GM21447 (cell line): ENCODE results near the gene PPP1R37.

Source experiments
- ATAC-seq: cut with Tn5 transposase; IDR thresholded peaks from one replicate; pipeline ENCODE4 v1.9.1; 2021; ENCODE audit not compliant: unreplicated experiment

Gene PPP1R37

DNA sequence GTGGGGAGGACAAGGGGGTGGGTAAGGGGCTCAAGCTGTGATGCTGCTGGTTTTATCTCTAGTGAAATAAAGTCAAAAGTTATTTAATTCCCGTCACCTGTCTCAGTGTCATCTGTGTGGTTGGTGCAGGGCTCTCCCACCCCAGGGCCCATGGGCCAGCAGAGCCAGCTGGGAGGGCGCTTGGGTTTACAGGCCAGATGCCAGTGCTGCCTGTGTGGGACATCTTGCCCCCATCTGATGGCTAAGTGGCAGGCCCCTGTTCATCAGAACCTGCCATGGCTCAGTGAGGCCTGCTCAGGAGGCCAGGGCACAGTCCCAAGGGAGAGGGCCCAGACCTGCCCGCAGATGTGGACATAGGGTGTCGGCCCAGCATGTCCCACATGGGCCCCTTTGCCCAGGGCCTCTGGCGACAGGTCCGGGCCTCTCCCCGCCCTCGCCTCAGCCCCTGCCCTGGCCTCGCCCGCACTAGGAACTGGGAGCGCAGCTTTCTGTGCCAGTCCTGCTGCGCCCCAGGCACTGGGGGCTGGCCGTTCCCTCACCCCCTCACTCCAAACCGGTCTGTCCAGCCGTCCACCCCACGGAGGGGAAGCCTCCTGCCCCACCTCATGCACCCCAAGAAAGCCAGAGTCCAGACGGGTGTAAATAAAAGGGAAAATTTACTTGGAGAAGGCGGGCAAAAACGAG, 22.0 kb upstream of the PPP1R37 start:
- ATAC-seq = no peak

DNA sequence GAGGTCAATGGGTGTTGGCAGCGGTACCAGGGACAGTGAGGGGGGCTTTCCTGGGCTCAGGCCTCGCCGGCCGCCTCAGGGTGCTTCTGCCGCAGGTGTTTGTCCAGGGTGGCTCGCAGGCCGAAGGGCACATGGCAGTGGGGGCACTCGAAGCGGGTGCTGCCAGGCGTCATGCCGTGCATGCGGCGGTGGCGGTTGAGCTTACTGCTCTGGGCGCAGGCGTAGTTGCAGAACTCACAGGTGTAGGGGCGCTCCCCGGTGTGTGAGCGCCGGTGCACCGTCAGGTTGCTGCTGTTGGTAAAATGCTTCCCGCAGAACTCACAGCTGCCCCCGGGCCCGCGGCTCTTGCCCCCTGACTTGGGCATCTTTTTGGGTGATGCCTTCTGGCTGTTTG, 21.4 kb upstream of the PPP1R37 start:
- ATAC-seq = no peak

DNA sequence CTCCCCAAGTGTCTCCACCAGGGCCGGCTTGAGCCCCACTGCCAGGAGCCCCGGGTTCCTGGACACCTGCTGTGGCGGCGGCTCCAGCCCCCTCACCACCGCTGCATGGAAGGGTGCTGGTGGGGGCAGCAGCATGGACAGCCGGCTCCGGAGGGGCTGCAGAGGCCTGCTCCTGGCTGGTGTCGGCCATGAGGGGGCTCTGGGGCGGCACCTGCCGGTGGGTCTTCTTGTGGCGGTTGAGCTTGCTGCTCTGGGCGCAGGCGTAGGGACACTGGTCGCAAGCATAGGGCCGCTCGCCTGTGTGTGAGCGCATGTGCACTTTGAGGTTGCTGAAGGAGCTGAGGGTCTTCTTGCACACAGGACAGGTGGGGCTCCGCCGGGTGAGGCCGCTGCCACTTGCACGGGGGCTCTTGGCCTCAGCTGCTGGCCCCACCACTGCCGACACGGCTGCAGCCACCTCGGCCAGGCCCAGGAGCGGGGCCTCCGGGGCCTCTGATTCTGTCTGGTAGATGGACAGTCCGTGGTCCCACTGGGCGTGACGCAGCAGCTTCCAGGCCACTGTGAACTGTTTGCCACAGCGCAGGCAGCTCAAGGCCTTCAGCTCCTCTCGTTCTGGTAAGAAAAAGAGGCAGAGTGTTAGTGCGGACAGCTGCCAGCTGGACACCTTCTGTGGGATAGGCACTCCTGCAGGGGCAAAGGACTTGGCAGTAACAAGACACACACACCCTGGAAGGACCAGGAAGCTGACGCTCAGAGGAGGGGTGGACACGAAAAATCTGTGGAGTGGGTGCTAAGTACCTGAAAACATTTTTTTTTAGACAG, 20.8 kb upstream of the PPP1R37 start:
- no peak for ATAC-seq

DNA sequence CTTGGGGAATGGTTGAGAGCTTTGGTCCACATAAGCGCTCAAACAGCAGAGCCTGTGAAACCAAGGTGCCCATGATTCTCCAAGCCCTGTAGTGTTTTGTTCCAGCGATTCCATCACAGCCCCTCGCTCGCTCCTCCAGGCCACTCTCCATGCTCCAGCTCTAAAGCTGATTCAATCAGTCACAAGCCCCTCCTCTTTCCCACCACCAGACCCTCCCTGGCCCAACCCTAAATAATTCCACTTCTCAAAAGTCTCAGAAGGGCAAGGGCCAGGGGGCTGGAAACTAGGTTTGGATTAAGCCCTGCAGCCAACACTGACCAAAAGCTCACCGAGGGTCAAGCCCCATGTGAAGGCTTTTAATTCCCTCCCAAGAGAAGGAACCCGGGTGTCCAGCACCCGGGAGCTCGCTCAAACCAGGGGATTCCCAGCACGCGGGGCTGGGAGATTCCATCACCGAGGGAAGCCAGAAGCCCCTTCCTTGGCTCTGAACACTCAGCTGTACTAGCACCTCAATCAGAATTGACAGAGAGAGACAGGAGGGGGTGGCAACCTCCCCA, 18.2 kb upstream of the PPP1R37 start:
- ATAC-seq = no peak

DNA sequence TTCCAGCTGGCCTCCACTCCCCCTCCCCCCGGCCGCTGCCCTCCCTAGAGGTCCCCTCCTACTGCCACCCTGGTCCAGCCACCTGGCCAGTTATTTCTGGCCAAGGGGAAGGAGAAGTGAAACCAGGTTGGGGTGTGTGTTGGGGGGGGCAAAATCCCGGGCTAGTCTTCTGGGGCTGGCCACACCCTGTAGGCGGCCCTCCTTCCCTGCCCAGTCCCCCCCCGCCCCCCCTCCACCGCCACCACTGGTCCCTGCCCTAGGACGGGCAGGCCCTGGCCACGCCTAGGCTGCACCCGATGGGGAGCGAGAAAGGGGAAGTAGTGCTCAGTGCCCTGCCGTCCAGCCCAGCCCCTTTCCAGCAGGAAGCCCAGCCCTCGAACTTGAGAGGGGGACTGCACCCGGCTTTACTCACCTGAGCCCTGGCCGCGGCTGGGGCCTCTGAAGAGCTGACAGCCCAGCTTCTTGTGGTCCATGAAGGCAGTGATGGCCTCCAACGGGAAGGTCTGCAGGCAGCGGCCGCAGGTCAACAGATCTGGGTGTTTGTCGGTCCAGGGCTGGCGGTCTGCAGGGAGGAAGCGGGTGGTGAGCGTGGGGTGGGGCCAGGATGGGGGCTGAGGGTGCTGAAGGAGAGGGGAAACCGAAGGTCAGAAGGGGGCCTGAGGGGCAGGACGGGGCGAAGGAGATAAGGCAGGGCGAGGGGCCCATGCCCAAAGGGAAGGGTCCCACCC, 17.5 kb upstream of the PPP1R37 start:
- ATAC-seq = peak; percentile 64

DNA sequence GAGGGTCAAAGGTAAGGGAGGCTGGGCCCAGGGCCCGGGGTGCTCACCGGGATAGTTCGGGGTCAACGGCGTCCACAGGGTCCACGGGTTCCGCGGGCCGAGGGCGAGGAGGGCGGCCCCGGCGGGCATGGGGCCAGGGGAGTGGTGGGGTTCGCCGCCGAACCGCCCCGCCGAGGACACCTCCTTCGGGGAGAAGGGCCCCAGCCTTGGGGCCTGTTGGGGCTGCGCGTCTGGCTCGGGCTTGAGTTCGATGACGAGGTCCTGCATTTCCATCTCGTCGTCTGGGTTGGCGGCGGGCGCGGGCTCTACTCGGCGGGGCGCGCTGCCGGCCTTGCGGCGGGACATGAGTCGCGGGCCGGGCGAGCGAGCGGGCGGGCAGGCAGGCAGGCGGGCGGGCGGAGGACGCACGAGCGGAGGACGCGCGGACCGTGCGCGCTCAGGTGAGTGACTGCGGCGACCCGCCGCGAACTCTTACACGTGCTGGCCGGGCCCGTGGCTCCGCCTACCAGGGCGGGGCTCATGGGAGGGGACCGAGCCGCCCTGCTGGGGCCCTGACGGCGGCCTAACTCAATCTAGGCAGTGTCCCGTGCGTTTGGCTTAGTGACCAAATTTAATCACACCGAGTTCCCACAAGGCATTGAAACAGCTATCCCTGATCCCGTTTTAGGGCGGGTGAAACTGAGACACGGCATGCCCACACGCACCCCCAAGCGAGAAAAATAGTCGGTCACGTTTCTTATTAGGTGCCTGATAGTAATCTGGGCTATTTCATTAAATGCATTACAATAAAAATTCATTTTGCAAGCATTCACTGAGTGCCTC, 16.7 kb upstream of the PPP1R37 start, which contains the start of gene ZNF296:
Gene ZNF296, minus strand, starts transcription at position 450 of the 822 bp plus-strand sequence. Its CDS starts 105 bp downstream, at position 345.
- peak; percentile 30 for ATAC-seq

DNA sequence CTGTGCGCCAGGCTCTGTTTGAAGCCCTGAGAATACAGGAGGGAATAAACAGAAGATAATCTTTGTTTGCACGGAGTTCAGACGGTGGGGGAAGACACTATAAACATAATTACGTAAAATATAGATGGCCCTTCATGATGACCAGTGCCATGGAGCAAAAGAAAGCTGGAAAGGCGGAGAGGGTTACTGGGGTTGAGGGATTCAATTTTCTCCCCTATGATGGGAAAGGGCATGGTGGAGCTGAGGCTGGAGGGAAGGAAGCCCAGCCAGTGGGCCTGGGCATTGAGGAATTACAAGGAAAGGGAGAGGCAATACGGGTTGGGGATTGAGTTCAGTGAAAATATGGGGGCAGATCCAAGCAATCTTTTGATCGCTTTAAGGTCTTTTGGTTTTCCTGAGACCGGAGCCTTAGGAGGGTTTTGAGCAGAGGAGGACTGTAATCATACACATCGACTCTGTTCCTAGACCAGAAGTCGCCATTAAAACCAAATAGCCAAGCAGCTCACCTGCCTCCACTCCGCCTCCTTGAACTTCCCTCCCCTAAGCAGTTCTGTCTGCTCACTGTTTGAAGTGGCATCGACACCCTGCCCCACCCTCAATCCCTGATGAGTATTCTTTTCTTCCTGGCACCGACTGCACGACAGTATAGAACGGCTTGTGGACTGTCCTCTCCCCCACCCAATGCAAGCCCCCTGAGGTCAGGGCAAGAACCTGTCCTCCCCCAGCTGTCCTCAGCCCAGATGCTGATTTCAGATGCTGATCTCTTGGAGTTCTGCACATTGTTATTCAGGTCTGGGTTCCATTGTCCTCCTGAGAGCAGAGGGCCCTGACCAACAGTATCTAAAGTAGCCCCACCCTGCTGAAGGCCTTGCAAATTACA, 15.9 kb upstream of the PPP1R37 start:
- no peak for ATAC-seq

DNA sequence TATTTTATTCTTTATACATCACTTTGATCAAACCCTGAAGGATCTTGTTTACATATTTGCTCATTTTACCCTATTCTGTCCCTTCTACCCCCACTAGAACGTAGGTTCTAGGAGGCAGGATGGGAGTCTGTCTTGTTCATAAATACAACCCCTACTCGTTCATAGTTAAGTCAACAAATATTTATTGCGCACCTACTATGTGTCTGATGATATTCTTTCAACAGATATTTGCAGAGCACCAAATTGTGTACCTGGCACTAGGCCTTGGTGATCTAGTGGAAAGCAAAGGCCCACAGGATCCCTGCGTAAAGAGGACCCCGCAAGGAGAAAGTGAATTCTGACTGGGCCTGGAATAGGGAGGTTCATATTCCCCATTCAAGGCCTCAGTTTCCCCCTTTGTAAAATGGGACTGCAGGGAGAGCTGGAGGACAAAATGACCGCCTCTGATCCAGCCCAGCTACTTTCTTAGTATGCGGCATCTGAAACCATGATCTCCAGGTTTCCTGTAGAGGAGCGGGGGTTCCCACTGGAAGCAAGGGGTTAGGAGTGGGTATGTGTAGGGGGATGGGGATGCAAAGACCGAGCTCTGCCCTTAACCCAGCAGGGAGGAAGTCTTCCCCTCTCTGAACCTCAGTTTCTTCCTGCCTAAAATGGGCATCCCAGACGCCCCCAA, 14.5 kb upstream of the PPP1R37 start:
- ATAC-seq = no peak

DNA sequence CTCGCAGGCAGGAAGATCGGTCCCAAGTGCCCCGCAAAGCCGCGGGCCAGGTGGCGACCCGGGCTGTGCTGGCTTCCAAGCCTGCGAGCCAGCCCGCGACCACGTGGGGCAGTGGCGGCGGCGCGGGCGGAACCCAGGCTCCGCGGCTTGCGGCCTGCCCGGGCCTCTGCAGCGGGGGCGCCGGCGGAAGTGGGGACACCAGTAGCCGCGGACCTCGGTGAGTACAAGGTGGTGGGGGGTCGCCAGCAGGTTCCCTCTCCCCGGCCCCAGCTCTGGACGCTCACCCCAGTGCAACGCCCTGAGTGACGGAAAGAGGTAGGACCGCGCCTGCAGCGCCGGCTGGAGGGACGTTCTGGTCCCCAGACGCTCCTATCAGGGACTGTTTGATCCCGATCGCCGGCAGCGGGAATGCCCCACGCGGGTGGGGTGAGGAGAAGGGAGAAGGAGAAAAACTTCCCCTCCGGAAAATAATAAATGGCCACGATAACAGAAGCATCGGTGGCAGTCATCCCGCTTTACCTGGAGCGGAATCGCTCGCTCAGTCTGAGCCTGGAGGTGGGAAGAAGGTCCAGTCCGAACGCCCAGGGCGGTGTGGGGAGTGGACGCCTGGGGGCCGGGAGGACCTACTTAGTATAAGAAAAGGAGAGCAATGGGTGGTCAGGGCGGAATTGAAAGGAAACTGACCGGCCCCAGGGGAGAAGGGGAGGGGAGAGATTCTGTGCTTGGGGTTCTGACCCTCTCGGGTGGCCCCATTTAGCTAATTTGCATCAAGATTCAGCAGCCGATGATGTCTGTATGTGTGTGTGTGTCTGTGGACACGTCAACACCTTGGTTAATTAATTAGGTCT, 13.7 kb upstream of the PPP1R37 start, which contains the start of gene GEMIN7:
Gene GEMIN7, plus strand, starts transcription at position 198 of the 848 bp plus-strand sequence. CDS start 10,855 bp downstream, outside the sequence.
- no peak for ATAC-seq

DNA sequence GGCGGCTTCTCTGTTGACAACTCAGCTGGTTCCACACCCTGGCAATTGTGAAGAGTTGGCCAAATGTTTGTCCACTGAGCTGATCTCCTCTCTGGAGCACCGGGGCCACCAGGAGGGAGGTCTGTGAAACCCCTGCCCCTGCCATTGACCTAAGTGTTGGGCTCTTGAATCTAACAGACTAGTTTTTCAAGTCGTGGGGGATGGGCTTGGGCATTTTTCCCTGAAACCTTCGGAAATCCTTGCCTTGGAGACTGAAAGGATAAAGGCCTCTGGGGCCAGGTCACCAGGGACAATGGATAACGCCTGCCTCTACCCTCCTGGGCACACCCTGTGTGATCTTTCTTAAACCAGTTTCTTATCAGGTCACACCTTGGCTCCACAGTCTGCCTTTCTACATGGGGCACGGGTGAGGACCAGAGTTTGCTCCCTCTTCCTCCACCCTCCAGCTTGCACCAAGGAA, 13.0 kb upstream of the PPP1R37 start:
- no peak for ATAC-seq

DNA sequence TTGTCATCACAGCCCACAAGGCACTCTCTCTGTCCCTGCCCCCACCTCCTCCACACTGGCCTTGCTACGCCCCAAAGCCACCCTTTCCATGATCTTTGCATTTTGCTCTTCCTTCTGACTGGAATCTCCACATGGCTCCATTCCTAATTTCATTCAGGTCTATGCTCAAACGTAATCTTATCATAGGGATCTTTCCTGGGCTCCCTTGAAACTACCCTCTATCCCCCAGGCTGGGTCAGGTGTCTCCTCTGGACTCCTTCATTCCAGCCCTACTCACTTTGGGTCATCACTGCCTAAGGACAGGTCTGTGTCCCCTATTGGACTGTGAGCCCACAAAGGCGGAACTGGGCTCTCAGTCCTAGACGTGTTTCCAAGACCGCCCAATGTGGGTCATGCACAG, 10.8 kb upstream of the PPP1R37 start:
- no peak for ATAC-seq

DNA sequence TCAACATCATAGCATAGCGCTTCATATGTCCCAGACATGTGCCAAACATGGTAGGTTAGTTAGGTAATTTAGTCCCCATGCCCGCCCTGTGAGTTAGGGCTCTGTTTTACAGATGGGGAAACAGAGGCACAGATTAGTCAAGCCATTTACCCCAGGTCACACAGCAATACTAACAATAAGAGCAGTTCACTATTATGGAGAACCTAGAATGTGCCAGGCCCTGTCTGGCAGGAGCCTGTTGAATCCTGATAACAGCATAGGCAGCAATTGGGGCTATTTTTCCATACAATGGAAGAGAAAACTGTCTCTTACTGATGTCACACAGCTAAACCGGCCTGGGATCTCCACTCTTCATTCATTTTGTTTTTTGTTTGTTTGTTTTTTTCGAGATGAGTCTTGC, 6.5 kb upstream of the PPP1R37 start:
- no peak for ATAC-seq

DNA sequence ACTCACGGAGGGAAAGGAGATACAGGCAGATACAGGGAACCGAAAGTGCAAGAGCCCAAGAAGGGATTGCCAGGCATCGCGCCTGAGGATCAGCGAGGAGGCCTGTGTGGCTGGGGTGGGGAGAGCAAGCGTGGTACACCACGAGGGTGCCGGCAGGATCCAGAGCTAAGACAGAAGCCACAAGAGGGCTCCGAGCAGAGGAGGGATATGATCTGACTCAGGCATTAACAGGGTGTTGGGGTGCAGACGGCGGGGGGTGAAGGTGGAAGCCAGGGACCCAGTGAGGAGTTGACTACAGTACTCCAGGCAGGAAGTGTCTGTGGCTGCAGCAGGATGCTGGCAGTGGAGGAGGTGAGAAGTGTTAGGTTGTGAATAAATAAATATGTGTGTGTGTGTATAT, 5.4 kb upstream of the PPP1R37 start:
- ATAC-seq = no peak

DNA sequence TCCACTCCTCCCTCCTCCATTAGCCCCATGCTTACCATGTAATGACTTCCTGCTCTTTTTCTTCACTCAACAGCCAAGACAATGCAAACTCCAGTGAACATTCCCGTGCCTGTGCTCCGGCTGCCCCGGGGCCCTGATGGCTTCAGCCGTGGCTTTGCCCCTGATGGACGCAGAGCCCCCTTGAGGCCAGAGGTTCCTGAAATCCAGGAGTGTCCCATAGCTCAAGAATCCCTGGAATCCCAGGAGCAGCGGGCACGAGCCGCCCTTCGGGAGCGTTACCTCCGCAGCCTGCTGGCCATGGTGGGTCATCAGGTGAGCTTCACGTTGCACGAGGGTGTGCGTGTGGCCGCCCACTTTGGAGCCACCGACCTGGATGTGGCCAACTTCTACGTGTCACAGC, 2.9 kb upstream of the PPP1R37 start:
- no peak for ATAC-seq

DNA sequence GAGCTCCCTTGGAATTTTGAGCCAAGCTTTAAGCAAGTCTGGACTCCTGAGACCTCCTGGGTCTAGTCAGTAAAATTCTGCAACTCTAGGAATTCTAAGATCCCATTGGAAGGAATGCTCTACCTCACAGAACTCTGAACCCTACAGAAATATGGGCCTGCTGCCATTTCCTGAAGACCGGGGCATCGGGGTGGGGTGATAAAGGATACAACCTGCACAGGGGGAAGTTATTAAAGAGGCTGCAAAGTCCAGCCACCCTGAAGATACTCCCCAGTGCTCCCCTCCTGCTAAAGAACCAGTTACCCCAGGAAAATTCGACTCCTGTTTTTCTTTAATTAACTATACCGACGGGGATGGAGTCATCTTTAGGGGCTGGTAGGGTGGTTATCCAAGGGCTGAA, 2.4 kb upstream of the PPP1R37 start:
- ATAC-seq = no peak

DNA sequence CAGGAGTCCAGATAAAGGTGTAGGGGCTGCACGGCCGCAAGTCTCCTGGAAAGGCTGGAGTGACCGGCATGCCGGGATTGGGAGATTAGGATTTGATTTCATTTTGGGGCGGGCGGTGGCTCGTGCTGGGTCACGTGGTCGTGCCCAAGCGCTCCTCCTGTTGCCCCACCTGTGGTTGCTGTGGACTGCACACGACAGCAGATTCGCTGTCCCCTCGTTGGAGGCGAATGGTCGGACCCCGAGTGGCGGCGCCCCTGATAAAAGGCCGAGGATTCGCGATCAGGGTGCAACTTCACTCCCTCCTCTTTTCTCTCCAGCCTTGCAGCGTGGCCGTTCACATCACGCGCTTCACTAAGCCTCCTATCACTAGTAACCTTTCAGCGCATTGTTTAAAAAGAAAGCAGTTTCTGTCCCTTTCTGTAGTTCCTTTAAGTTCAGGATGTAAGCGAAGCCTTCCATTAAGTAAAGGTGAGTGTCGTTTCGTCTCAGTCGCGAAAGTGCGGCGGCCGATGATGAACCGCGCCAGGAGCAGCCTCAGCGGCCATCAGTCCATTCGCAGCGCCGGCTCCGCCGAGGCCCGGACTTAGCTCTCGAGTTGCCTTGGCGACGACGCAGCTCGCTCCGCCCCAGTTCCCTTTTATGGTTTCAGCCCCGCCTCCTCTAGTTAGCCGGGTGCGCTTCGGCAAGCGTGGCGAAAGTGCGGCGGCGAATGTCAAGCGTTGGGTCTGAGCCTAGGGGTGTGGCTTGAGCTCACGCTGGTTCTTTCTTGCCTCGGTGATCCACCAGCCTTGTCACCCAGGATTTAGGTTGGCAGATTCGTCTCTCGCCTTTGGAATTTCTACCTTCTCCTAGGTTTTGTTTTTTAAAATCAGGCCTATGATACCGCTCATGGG, 1.7 kb upstream of the PPP1R37 start:
- peak; percentile 65 for ATAC-seq

DNA sequence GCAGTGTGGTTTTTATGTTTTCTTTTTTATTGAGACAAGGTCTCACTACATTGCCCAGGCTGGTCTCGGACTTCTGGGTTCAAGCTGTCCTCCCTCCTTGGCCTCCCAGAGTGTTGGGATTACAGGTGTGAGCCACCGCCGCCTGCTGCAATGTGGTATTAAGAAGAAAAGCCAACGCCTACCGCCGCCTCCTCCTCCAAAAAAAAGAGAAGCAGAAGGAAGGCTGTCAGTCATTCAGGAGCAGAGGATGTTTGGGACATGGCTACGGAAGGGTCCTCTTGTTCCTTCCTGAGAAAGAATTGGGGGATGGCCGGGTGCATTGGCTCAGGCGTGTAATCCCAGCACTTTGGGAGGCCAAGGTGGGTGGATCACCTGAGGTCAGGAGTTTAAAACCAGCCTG, 1.2 kb downstream of the PPP1R37 start:
- no peak for ATAC-seq
